Suprapubic skin (tissue), 3 donors: Measurements from ENCODE around the gene PFN1.

ENCODE experiments used
- POLR2AphosphoS5 ChIP-seq, 3 donors: sonication (generic); formaldehyde crosslinking; IDR thresholded peaks; one replicate each; pipeline ENCODE4 v1.6.1; 2017; ENCODE audit warnings: antibody characterized with exemption in 3 of 3
- TF ChIP-seq, protein P1 (sequence below), 2 donors: fragments of 200-600 bp in 1 of 2; fragments of 450-650 bp in 1 of 2; sonication (generic) in 1 of 2; IDR thresholded peaks; one replicate each; pipeline ENCODE4 v1.5.1; 2016 to 2019; ENCODE audit warnings: antibody characterized with exemption in 2 of 2, mild to moderate bottlenecking in 1 of 2, moderate library complexity in 1 of 2

DNA sequence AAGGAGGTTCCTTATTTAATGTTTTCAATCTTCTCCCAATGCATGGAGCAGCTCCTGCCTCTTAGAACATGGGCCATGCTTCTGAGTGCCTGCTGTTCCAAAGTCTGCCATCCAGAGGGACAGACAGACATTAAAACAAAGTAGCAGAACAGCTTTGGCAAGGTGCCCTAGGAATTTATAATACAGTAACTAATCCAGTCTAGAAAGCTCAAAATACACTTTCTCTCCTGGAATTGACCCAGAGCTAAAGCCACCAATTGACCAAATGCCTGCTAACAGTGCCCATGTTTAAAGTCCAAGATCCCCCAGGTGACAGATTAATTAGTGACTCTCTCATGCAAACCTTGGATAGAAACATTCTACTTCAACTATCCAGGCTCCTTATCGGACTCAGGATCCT lies 34.3 kb downstream of the PFN1 start:
- TF ChIP-seq, protein P1, sequence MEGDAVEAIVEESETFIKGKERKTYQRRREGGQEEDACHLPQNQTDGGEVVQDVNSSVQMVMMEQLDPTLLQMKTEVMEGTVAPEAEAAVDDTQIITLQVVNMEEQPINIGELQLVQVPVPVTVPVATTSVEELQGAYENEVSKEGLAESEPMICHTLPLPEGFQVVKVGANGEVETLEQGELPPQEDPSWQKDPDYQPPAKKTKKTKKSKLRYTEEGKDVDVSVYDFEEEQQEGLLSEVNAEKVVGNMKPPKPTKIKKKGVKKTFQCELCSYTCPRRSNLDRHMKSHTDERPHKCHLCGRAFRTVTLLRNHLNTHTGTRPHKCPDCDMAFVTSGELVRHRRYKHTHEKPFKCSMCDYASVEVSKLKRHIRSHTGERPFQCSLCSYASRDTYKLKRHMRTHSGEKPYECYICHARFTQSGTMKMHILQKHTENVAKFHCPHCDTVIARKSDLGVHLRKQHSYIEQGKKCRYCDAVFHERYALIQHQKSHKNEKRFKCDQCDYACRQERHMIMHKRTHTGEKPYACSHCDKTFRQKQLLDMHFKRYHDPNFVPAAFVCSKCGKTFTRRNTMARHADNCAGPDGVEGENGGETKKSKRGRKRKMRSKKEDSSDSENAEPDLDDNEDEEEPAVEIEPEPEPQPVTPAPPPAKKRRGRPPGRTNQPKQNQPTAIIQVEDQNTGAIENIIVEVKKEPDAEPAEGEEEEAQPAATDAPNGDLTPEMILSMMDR (IDR thresholded peaks at IDR 0.05) = no peak
- no peak for TF ChIP-seq POLR2AphosphoS5 (IDR thresholded peaks at IDR 0.05)
